Measurements from ENCODE around the gene CCM2L.
"Not testable (repeated sequence)": the region's sequence is repeated elsewhere in the genome, so short reads cannot be mapped to it uniquely, and the experiment has no call there.

The CCM2L gene

GRCh38 chr20:32029561-32029960 lies 19.3 kb downstream of the CCM2L start:
- Histone ChIP-seq H3K27me3 (ENCODE audit: control insufficient read depth, insufficient read depth, low read length) (no peaks in the 10 kb centered on the region), H3K9ac (ENCODE audit: low read length) (no peak overlapping the region), H3K27ac (ENCODE audit: low read depth, low read length) (no peak overlapping the region), H3K4me1 (ENCODE audit: control insufficient read depth, insufficient read depth, low read length) (peaks cover 4% of the 10 kb centered on the region; the same call in 1 of the 2 replicates), H3K9me3 (ENCODE audit: control insufficient read depth, insufficient read depth, low read depth, low read length) (no peaks in the 10 kb centered on the region; the same call in 1 of the 2 replicates), H3K36me3 (ENCODE audit: control insufficient read depth, insufficient read depth, low read length) (no peaks in the 10 kb centered on the region), H3K4me3 (ENCODE audit: low read depth, low read length) (no peak overlapping the region)

- Histone ChIP-seq H3K9me3 (ENCODE audit: control insufficient read depth, insufficient read depth, low read depth, low read length) (no peaks in the 10 kb centered on the region), H3K36me3 (ENCODE audit: control insufficient read depth, insufficient read depth, low read length) (no peaks in the 10 kb centered on the region), H3K27ac (ENCODE audit: low read depth, low read length) (no peak overlapping the region), H3K9ac (ENCODE audit: low read length) (no peak overlapping the region), H3K4me1 (ENCODE audit: control insufficient read depth, insufficient read depth, low read length) (peaks cover 4% of the 10 kb centered on the region; the same call in 1 of the 2 replicates), H3K4me3 (ENCODE audit: low read depth, low read length) (peak overlapping the region; percentile 31), H3K27me3 (ENCODE audit: control insufficient read depth, insufficient read depth, low read length) (no peaks in the 10 kb centered on the region)
These were observed 21.0 kb downstream of the CCM2L start for GRCh38 chr20:32031007-32031958.

DNA sequence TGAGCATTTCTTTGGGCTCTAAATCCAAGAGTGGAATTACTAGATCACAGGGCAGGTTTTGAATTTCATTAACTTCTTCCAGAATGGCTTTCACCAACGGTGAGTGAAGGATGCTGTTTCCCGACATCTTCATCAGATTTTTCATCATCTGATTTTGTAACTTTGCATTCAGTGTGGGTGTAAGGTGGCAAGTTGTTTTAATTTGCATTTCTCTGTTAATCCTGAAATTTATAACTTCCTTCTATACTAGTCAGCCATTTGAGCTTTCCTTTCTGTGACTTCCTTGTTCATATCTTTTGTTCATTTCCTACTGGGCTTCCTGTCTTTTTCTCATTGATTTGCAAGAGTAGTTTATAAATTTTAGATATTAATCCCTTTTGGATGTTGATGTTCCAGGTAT lies 23.1 kb downstream of the CCM2L start:
- peaks cover 4% of the 10 kb centered on the region; the same call in 1 of the 2 replicates for H3K4me1 ChIP-seq (ENCODE audit: control insufficient read depth, insufficient read depth, low read length)
- H3K27ac ChIP-seq (ENCODE audit: low read depth, low read length), result no peak overlapping the region
- no peaks in the 10 kb centered on the region for H3K36me3 ChIP-seq (ENCODE audit: control insufficient read depth, insufficient read depth, low read length)
- no peak overlapping the region for H3K4me3 ChIP-seq (ENCODE audit: low read depth, low read length)
- H3K27me3 ChIP-seq (ENCODE audit: control insufficient read depth, insufficient read depth, low read length), result no peaks in the 10 kb centered on the region
- no peak overlapping the region for H3K9ac ChIP-seq (ENCODE audit: low read length)
- H3K9me3 ChIP-seq (ENCODE audit: control insufficient read depth, insufficient read depth, low read depth, low read length), result peaks cover 7% of the 10 kb centered on the region; the same call in 1 of the 2 replicates

GRCh38 chr20:32033721-32034120 lies 23.5 kb downstream of the CCM2L start:
- H3K27ac ChIP-seq (ENCODE audit: low read depth, low read length); H3K9me3 ChIP-seq (ENCODE audit: control insufficient read depth, insufficient read depth, low read depth, low read length); H3K36me3 ChIP-seq (ENCODE audit: control insufficient read depth, insufficient read depth, low read length); H3K27me3 ChIP-seq (ENCODE audit: control insufficient read depth, insufficient read depth, low read length); H3K4me3 ChIP-seq (ENCODE audit: low read depth, low read length); H3K9ac ChIP-seq (ENCODE audit: low read length); H3K4me1 ChIP-seq (ENCODE audit: control insufficient read depth, insufficient read depth, low read length): not testable (repeated sequence)

- H3K27ac ChIP-seq (ENCODE audit: low read depth, low read length), result no peak overlapping the region
- no peaks in the 10 kb centered on the region for H3K36me3 ChIP-seq (ENCODE audit: control insufficient read depth, insufficient read depth, low read length)
- no peak overlapping the region for H3K9ac ChIP-seq (ENCODE audit: low read length)
- H3K4me3 ChIP-seq (ENCODE audit: low read depth, low read length), result no peak overlapping the region
- H3K4me1 ChIP-seq (ENCODE audit: control insufficient read depth, insufficient read depth, low read length), result peaks cover under 1% of the 10 kb centered on the region; the same call in 1 of the 2 replicates
- H3K27me3 ChIP-seq (ENCODE audit: control insufficient read depth, insufficient read depth, low read length), result no peaks in the 10 kb centered on the region
- peaks cover 9% of the 10 kb centered on the region; the same call in 1 of the 2 replicates for H3K9me3 ChIP-seq (ENCODE audit: control insufficient read depth, insufficient read depth, low read depth, low read length)
These were observed 24.6 kb downstream of the CCM2L start for GRCh38 chr20:32034581-32035425.

DNA sequence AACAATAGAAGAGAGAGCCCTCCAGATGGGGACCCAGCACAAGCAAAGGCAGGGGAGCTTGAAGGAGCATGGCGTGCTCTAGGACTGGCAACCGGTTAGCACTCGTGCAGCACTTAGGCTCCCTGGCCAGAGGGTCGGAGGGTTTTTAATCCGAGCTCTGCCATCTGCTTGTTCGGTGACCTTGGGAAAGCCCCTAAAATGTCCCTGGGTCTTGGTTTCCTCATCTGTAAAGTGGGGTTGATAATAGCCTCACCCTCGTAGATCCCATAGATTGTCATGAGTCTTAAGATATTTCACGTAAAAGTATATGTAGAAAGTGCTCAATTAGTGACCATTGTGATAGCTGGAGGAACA lies 25.2 kb downstream of the CCM2L start:
- H3K4me1 ChIP-seq (ENCODE audit: control insufficient read depth, insufficient read depth, low read length), result peaks cover 6% of the 10 kb centered on the region; the same call in 1 of the 2 replicates
- no peak overlapping the region for H3K27ac ChIP-seq (ENCODE audit: low read depth, low read length)
- H3K4me3 ChIP-seq (ENCODE audit: low read depth, low read length), result no peak overlapping the region
- no peaks in the 10 kb centered on the region for H3K27me3 ChIP-seq (ENCODE audit: control insufficient read depth, insufficient read depth, low read length)
- no peaks in the 10 kb centered on the region for H3K36me3 ChIP-seq (ENCODE audit: control insufficient read depth, insufficient read depth, low read length)
- peaks cover 9% of the 10 kb centered on the region; the same call in 1 of the 2 replicates for H3K9me3 ChIP-seq (ENCODE audit: control insufficient read depth, insufficient read depth, low read depth, low read length)
- no peak overlapping the region for H3K9ac ChIP-seq (ENCODE audit: low read length)

DNA sequence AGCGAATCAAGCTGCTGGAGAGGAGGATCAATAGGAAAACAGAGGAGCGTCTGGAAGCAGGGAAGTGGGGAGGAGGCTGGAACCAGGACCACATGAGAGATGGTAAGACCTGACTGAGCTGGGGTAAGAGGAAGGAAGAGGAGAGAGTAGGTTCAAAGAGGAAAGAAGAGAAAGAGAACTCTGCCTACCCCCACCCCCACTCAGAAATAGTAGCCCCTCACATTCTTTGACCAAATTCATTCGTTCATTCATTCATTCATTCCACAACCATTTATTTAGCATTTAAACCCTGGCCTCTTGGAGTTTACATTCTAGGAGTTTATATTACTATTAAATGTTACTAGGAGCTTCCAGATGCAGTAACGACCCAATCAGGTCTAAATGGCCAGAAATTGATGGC lies 26.0 kb downstream of the CCM2L start:
- no peaks in the 10 kb centered on the region for H3K27me3 ChIP-seq (ENCODE audit: control insufficient read depth, insufficient read depth, low read length)

DNA sequence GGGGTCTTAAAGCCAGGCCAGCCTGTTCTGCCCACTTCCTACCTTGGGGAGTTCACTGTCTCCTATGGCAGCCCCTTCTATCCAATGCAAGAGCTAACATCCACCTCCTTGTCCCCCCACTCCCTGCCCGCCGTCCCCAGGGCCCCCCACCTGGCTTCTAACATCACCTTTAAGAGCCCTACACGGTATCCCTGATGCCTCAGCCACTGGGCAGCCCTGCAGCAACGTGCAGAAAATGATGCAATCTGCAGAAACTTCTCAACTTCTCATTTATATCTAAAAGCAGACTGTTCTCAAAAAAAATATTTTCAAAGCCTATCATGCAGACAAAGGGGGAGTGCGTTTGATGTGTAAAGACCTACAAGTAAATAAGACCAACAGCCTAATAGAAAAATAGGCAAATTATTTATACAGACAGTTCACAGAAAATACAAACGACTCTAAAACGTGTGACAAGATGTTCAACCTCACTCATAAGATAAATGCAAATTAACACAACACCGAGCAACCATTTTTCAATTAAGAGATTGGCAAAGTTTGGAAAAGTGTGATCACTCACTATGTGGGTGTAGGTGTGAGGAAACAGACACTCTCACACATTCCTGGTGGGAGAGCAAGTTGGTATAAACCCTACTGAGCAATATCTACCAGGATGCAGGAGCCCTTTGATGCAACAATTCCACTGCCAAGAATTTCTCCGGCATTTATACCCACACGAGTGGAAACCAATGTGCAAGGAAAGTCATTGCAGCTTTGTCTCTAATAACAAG lies 26.7 kb downstream of the CCM2L start:
- Histone ChIP-seq H3K4me3 (ENCODE audit: low read depth, low read length) (no peak overlapping the region), H3K9ac (ENCODE audit: low read length) (no peak overlapping the region)

More for the DNA sequence above, 26.0 kb downstream of the CCM2L start:
- no peak overlapping the region for H3K27ac ChIP-seq (ENCODE audit: low read depth, low read length)
- H3K4me1 ChIP-seq (ENCODE audit: control insufficient read depth, insufficient read depth, low read length), result peaks cover 13% of the 10 kb centered on the region
- no peaks in the 10 kb centered on the region for H3K36me3 ChIP-seq (ENCODE audit: control insufficient read depth, insufficient read depth, low read length)
- H3K4me3 ChIP-seq (ENCODE audit: low read depth, low read length), result no peak overlapping the region
- H3K9ac ChIP-seq (ENCODE audit: low read length), result no peak overlapping the region
- H3K9me3 ChIP-seq (ENCODE audit: control insufficient read depth, insufficient read depth, low read depth, low read length), result peaks cover 9% of the 10 kb centered on the region; the same call in 1 of the 2 replicates

DNA sequence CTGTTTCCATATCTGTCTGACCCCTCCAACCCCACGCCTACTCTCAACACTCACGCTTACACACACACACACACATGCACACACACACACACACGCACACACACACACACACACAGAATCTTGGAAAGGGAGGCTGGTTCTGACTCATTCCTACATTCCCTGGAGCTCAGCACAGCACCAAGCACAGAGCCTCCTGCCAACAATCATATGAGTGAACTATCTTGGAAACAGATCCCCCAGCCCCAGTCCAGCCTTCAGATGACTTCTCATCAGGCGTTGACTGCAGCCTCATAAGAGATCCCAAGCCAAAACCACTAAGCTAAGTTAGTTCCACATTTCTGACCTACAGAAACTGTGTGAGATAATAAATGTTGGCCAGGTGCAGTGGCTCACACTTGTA lies 27.7 kb downstream of the CCM2L start:
- H3K36me3 ChIP-seq (ENCODE audit: control insufficient read depth, insufficient read depth, low read length), result no peaks in the 10 kb centered on the region
- peaks cover 13% of the 10 kb centered on the region for H3K4me1 ChIP-seq (ENCODE audit: control insufficient read depth, insufficient read depth, low read length)
- H3K27ac ChIP-seq (ENCODE audit: low read depth, low read length), result no peak overlapping the region
- no peak overlapping the region for H3K4me3 ChIP-seq (ENCODE audit: low read depth, low read length)
- H3K27me3 ChIP-seq (ENCODE audit: control insufficient read depth, insufficient read depth, low read length), result no peaks in the 10 kb centered on the region
- no peak overlapping the region for H3K9ac ChIP-seq (ENCODE audit: low read length)
- H3K9me3 ChIP-seq (ENCODE audit: control insufficient read depth, insufficient read depth, low read depth, low read length), result peaks cover 9% of the 10 kb centered on the region; the same call in 1 of the 2 replicates

More for the DNA sequence above, 26.7 kb downstream of the CCM2L start:
- no peaks in the 10 kb centered on the region for H3K27me3 ChIP-seq (ENCODE audit: control insufficient read depth, insufficient read depth, low read length)
- no peak overlapping the region for H3K27ac ChIP-seq (ENCODE audit: low read depth, low read length)
- peaks cover 13% of the 10 kb centered on the region for H3K4me1 ChIP-seq (ENCODE audit: control insufficient read depth, insufficient read depth, low read length)
- H3K9me3 ChIP-seq (ENCODE audit: control insufficient read depth, insufficient read depth, low read depth, low read length), result peaks cover 9% of the 10 kb centered on the region; the same call in 1 of the 2 replicates
- H3K36me3 ChIP-seq (ENCODE audit: control insufficient read depth, insufficient read depth, low read length), result no peaks in the 10 kb centered on the region

DNA sequence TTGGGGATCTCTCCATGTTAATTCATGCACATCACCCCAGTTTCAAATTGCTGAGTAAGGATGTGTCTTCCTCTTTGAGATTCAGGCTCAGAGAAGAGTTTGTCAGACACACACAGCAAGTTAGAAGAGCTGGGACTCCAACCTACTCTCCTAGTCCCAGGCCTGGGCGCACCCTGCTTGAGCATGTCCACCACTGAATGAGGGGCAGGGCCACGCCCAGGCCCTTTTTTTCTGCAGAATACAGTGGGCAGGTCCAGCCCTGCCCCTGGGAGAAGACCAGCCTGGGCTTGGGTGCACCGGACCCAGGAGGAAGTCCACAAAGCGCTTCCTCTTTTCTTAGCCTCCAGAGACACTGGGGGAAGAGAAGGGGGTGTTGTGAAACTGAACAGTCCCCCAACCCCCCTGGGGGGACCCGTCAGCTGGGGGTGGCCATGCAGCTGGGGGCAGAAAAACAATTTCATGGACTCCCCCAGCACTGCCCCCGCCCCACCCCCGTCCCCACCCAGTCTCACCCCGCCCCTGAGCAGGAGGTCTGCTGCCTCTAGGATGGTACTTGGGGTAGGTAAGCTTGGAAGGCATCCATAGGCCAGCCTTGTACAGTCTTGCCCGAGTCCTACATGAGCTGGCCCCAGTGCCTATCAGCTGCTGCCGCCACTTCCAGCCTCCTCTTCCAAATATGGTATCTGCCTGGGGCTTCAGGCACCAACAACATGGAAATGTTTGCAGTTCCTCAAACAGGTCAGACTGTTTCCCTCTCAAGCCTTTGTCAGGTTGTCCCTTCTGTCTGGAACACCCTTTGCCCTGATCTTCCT lies 30.1 kb downstream of the CCM2L start:
- Histone ChIP-seq H3K9me3 (ENCODE audit: control insufficient read depth, insufficient read depth, low read depth, low read length) (peaks cover 9% of the 10 kb centered on the region; the same call in 1 of the 2 replicates), H3K9ac (ENCODE audit: low read length) (no peak overlapping the region), H3K4me3 (ENCODE audit: low read depth, low read length) (no peak overlapping the region), H3K27me3 (ENCODE audit: control insufficient read depth, insufficient read depth, low read length) (no peaks in the 10 kb centered on the region), H3K4me1 (ENCODE audit: control insufficient read depth, insufficient read depth, low read length) (peaks cover 13% of the 10 kb centered on the region), H3K36me3 (ENCODE audit: control insufficient read depth, insufficient read depth, low read length) (no peaks in the 10 kb centered on the region), H3K27ac (ENCODE audit: low read depth, low read length) (no peak overlapping the region)
